AG10803 (cell line): ENCODE results near the gene KRT222.

Source experiments
- DNase-seq: peaks from one replicate; pipeline ENCODE4 v3.0.0; 2010; ENCODE audit warnings: low read depth
- H3K4me3 ChIP-seq: 2 replicates; pipeline ENCODE4 v1.5.1; 2011; ENCODE audit warnings: mild to moderate bottlenecking, low read length, control low read depth
- TF ChIP-seq, protein P1 (sequence below): conservative IDR thresholded peaks from 2 replicates; pipeline ENCODE4 v1.5.1; 2011; ENCODE audit warnings: mild to moderate bottlenecking, low read length, control low read depth, inconsistent platforms

Gene KRT222

DNA sequence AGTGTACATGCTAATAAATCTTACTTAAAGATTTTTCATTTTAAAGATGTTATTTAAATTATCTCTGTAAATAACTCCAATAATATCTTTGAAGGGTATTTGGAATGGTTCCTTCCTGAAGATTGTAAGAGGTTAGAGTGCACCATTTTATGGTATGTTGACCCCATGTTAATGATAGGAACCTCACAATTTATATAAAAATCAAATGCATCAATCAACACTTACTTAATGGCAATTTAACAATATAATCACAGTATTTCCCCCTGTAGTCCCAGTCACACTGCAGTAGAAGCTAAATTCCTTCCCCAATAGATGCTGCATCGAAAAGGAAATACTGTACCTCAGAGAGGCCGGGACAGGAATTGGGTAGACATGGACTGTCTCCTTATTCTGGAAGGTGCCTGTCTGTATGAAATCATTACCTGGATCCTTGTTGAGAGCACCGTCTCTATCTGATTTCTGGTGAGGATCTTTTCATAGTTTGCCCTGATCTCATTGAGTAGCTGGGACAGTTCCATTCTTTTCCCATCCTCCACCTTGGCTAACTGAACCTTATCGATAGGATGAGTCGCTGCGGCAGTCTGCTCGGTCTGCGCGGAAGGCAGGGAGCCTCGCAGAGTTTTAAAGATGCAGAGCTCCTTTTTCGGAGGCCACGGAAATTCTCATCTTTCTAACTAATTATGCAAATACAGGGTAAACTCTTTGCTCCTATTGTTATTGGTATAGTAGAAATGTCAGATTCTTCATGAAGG, at the start of gene KRT222:
Gene KRT222 (minus strand): TSS at position 596 of the 752 bp plus-strand sequence. CDS start 78 bp downstream, at position 518.
- H3K4me3 ChIP-seq = no peak within 1 kb of the TSS
- DNase-seq = no peak
- TF ChIP-seq, protein P1, sequence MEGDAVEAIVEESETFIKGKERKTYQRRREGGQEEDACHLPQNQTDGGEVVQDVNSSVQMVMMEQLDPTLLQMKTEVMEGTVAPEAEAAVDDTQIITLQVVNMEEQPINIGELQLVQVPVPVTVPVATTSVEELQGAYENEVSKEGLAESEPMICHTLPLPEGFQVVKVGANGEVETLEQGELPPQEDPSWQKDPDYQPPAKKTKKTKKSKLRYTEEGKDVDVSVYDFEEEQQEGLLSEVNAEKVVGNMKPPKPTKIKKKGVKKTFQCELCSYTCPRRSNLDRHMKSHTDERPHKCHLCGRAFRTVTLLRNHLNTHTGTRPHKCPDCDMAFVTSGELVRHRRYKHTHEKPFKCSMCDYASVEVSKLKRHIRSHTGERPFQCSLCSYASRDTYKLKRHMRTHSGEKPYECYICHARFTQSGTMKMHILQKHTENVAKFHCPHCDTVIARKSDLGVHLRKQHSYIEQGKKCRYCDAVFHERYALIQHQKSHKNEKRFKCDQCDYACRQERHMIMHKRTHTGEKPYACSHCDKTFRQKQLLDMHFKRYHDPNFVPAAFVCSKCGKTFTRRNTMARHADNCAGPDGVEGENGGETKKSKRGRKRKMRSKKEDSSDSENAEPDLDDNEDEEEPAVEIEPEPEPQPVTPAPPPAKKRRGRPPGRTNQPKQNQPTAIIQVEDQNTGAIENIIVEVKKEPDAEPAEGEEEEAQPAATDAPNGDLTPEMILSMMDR = no peak

DNA sequence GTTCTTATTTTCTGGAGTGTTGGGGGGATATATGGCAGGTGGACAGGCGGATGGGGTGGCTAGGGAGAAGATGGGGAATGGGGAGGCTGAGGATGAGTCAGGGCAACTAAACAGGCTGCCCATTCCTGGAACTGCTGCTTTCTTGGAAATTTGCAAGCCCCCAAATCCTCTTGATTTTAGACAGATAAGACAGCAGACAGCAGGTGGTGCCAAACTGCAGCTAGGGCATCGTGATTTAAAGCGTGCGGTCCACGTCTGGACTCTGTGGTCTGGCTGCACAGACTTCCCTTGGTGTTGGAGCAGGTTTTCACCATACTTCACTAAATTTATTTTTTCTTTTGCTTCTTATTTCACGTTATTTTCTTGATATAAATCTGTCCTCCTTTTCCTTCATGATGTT, 49.5 kb upstream of the KRT222 start:
- no peak for DNase-seq
- no peak overlapping the region for H3K4me3 ChIP-seq
- TF ChIP-seq, protein P1 = no peak

GRCh38 chr17:40707745-40708144, 42.8 kb upstream of the KRT222 start:
- DNase-seq = no peak
- TF ChIP-seq, protein P1 = no peak

DNA sequence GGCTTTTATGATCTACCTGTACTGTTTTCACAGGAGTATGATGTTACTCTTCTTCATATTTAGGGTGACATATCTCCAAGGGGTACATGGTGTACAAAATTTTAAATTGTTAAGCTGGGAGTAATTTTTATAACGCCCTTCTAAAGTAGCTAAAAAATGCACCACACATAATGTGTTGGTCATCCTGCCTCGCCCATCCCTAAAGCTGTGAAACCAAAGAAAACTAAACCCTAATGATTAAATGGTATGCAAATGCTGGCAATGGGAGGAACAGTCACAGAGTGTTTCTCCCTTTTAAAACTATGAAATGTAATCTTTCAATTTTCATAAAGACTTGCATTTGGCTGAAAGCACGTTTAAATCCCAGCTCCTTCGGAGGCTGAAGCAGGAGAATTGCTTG, 40.6 kb upstream of the KRT222 start:
- TF ChIP-seq, protein P1 = no peak
- DNase-seq = no peak
- H3K4me3 ChIP-seq = no peak overlapping the region

More at GRCh38 chr17:40707745-40708144, 42.8 kb upstream of the KRT222 start:
- H3K4me3 ChIP-seq = no peak overlapping the region

DNA sequence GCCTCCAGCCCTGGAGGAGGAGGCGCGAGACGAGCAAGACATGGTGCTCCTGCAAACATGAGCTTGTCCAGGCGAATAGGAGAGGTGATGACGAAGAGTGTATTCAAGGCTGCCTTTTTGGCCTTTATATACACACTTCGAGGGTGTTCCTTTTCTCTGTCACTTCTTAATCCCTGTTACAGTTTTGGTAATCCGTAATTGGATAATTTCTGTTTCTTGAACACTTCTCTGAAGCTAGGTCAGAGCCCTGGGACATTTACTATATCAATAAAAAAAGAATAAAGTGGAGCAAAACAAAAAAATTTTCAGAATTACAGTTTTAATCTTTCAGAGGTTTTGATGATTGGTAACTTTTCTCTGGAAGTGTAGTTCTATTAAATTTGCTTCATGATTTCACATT, 38.7 kb upstream of the KRT222 start, which contains the start of gene KRT24:
Gene KRT24 (minus strand): TSS at position 101 of the 400 bp plus-strand sequence. CDS start 59 bp downstream, at position 42.
- TF ChIP-seq, protein P1 = no peak

DNA sequence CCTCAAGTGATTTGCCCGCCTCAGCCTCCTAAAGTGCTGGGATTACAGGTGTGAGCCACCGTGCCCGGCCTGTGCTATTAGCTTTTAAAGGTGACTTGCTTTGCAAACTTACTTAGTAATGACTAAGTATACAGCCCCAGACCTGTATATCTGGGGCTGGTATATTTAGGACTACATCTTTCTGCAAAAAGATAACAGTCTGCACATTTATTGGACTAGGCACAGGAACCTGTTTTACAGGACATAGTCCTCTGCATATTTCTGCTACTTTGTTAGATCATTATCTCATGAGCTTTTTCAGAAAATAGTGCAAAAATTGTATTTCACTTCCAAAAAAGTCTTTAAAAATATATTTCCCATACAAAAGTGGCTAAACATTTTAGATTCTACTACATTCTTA, 37.3 kb upstream of the KRT222 start:
- TF ChIP-seq, protein P1 = no peak
- H3K4me3 ChIP-seq = no peak overlapping the region
- DNase-seq = no peak

More for the DNA sequence above, 38.7 kb upstream of the KRT222 start, which contains the start of gene KRT24:
- no peak for DNase-seq
- no peak within 1 kb of the TSS for H3K4me3 ChIP-seq

GRCh38 chr17:40699853-40700252, 34.9 kb upstream of the KRT222 start:
- DNase-seq = no peak
- TF ChIP-seq, protein P1 = no peak
- H3K4me3 ChIP-seq = no peak overlapping the region
